ENCODE data around the gene CYP2W1.

The CYP2W1 gene

GRCh38 chr7:1017586-1018333 is 34.8 kb downstream of the CYP2W1 start:
- no peak for DNase-seq

- DNase-seq: no peak
Measured at GRCh38 chr7:1018334-1018695, 35.3 kb downstream of the CYP2W1 start.

- DNase-seq: no peak
Measured at GRCh38 chr7:1019255-1019785, 36.3 kb downstream of the CYP2W1 start.

GRCh38 chr7:1019789-1020610 is 37.0 kb downstream of the CYP2W1 start:
- DNase-seq: no peak

- no peak for DNase-seq
Measured at GRCh38 chr7:1020849-1021251, 37.9 kb downstream of the CYP2W1 start.

GRCh38 chr7:1021366-1021765 is 38.4 kb downstream of the CYP2W1 start:
- no peak for DNase-seq

- no peak for DNase-seq
Measured at GRCh38 chr7:1021931-1022330, 39.0 kb downstream of the CYP2W1 start.

- DNase-seq: no peak
Measured at GRCh38 chr7:1022356-1022755, 39.4 kb downstream of the CYP2W1 start.

GRCh38 chr7:1022801-1023465 is 40.0 kb downstream of the CYP2W1 start:
- no peak for DNase-seq

- no peak for DNase-seq
Measured at GRCh38 chr7:1024331-1024841, 41.4 kb downstream of the CYP2W1 start.

GRCh38 chr7:1024876-1025742 is 42.1 kb downstream of the CYP2W1 start:
- no peak for DNase-seq

- no peak for DNase-seq
Measured at GRCh38 chr7:1025743-1026581, 43.0 kb downstream of the CYP2W1 start.

GRCh38 chr7:1026721-1027161 is 43.8 kb downstream of the CYP2W1 start:
- no peak for DNase-seq

- DNase-seq: peak; percentile 13
Measured at GRCh38 chr7:1027242-1028043, 44.5 kb downstream of the CYP2W1 start.

- DNase-seq: peak; percentile 88
Measured at GRCh38 chr7:1028044-1028770, 45.2 kb downstream of the CYP2W1 start.

GRCh38 chr7:1028775-1029636 is 46.0 kb downstream of the CYP2W1 start:
- DNase-seq: peak; percentile 95

- no peak for DNase-seq
Measured at GRCh38 chr7:1029637-1030443, 46.9 kb downstream of the CYP2W1 start.
